GM18909 (cell line): ENCODE data around the gene RFX2.

Experiments used
- ATAC-seq: cut with Tn5 transposase; IDR thresholded peaks from one replicate; pipeline ENCODE4 v1.9.1; 2021; ENCODE audit warnings: mild to moderate bottlenecking; ENCODE audit not compliant: unreplicated experiment, poor library complexity

The RFX2 gene

GRCh38 chr19:5948752-5949564 is 161.3 kb downstream of the RFX2 start:
- ATAC-seq, result no peak

GRCh38 chr19:5947435-5947834 is 162.9 kb downstream of the RFX2 start:
- ATAC-seq, result no peak

DNA sequence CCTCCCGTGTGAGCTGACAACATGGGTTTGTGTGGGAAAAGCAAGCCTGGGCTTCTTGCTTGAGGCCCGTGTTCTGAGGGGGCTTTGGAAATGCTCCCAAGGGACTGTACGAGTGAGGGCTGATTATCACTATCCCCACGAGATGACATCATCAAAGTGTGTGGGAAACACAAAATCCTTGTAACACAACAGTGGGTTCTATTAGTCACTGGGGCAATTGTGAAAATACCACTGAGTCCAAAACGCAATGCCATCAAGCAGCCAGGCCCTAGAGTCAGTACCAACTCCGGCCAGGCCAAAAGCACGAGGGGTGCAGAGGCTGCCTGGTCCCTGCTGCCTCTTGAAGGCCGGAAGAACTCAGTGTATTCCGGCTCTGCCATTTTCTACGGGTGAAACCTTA is 166.7 kb downstream of the RFX2 start:
- ATAC-seq, result no peak
